Lower leg skin (tissue), 4 donors: ENCODE results near the gene ST6GALNAC3. TPM values are rescaled to one million over a fixed set of nuclear protein-coding genes. Genes with fewer than 3 reads are reported as not detected.

Experiments used
- DNase-seq, 2 donors: peaks; one replicate each; pipeline ENCODE4 v3.0.0-alpha.2; 2019; ENCODE audit warnings: low spot score in 2 of 2
- H3K4me3 ChIP-seq: fragments of 200-600 bp; sonication (generic); 2 replicates; pipeline ENCODE4 v1.5.1; 2017; ENCODE audit warnings: mild to moderate bottlenecking, low read depth; ENCODE audit not compliant: poor library complexity, severe bottlenecking
- CTCF ChIP-seq, 3 donors: fragments of 450-650 bp; IDR thresholded peaks; one replicate each; pipeline ENCODE4 v1.5.1; 2016; ENCODE audit warnings: antibody characterized with exemption in 3 of 3, mild to moderate bottlenecking in 3 of 3, moderate library complexity in 2 of 3
- POLR2A ChIP-seq, 2 donors: fragments of 450-650 bp; IDR thresholded peaks; one replicate each; pipeline ENCODE4 v1.6.1; 2016 to 2017; ENCODE audit warnings: antibody characterized with exemption in 2 of 2, mild to moderate bottlenecking in 1 of 2, moderate library complexity in 1 of 2
- WGBS, 2 donors: methylation state at CpG; one replicate each; pipeline ENCODE4 v1.1.5; 2018; 5-methylcytosine and 5-hydroxymethylcytosine counted together
- intact Hi-C: fragments of 100-400 bp; cut with DNase I; formaldehyde crosslinking; loops from one replicate; pipeline ENCODE4 v1.15.0; 2023; ENCODE audit warnings: low total_unique reads
- total RNA-seq, 4 donors: library from RNA; depleted of rRNA; stranded (reverse); fragments of >200 nt; gene quantifications; one replicate each; pipeline ENCODE4 v1.1.0, GENCODE V29; 2016

ST6GALNAC3 gene
- total RNA-seq, 4 donors from 2014 or later: 1.5 to 3.8 (median 3.0) TPM

- intact Hi-C loops: no loop called here
- 56 to 61% methylated on average over 3 of the region's 3 CpGs for WGBS, 2 donors
- TF ChIP-seq POLR2A (IDR thresholded peaks at IDR 0.05) (no peak), CTCF (IDR thresholded peaks at IDR 0.05) (no peak)
- no peak for DNase-seq
- H3K4me3 ChIP-seq: no peak overlapping the region
Measured at GRCh38 chr1:76065270-76065669, 9.3 kb upstream of the ST6GALNAC3 start.

- DNase-seq: no peak
- intact Hi-C loops: no loop called here
- no peak for TF ChIP-seq CTCF (IDR thresholded peaks at IDR 0.05)
- TF ChIP-seq POLR2A (IDR thresholded peaks at IDR 0.05): no peak
- no peak overlapping the region for H3K4me3 ChIP-seq
Measured at GRCh38 chr1:76066394-76066793, 8.2 kb upstream of the ST6GALNAC3 start.

- intact Hi-C loops: no loop called here
- 65 to 81% methylated on average over 1 of the region's 1 CpG for WGBS, 2 donors
- TF ChIP-seq POLR2A (IDR thresholded peaks at IDR 0.05) (no peak), CTCF (IDR thresholded peaks at IDR 0.05) (no peak)
- no peak for DNase-seq
- no peak overlapping the region for H3K4me3 ChIP-seq
Measured at GRCh38 chr1:76068542-76068941, 6.0 kb upstream of the ST6GALNAC3 start.

GRCh38 chr1:76068953-76069561 is 5.5 kb upstream of the ST6GALNAC3 start:
- H3K4me3 ChIP-seq: no peak overlapping the region
- intact Hi-C loops: no loop called here
- DNase-seq: no peak
- 57 to 61% methylated on average over 3 of the region's 3 CpGs for WGBS, 2 donors
- no peak for TF ChIP-seq POLR2A (IDR thresholded peaks at IDR 0.05)
- no peak for TF ChIP-seq CTCF (IDR thresholded peaks at IDR 0.05)

GRCh38 chr1:76070538-76070937 is 4.0 kb upstream of the ST6GALNAC3 start:
- no peak for TF ChIP-seq POLR2A (IDR thresholded peaks at IDR 0.05)
- TF ChIP-seq CTCF (IDR thresholded peaks at IDR 0.05): no peak
- DNase-seq: no peak
- no peak overlapping the region for H3K4me3 ChIP-seq
- intact Hi-C loops: no loop called here
- WGBS, 2 donors: 81 to 84% methylated on average over 3 of the region's 3 CpGs

- no peak overlapping the region for H3K4me3 ChIP-seq
- no peak for DNase-seq
- intact Hi-C loops: no loop called here
- WGBS, 2 donors: 67 to 70% methylated on average over 5 of the region's 5 CpGs
- TF ChIP-seq POLR2A (IDR thresholded peaks at IDR 0.05) (no peak), CTCF (IDR thresholded peaks at IDR 0.05) (no peak)
Measured at GRCh38 chr1:76073481-76073880, 1.1 kb upstream of the ST6GALNAC3 start.
